Stomach (tissue), 4 donors: ENCODE results near the gene KIFC3.

ENCODE experiments used
- CTCF ChIP-seq, 7 experiments: fragments of 450-650 bp in 4 of 7; fragments of 200-600 bp in 3 of 7; sonication (generic) in 3 of 7; IDR thresholded peaks; one replicate each; pipeline ENCODE4 v1.5.1; 2016 to 2019; ENCODE audit warnings: antibody characterized with exemption in 7 of 7, control low read depth in 2 of 7, mild to moderate bottlenecking in 1 of 7
- EP300 ChIP-seq: sonication (generic); formaldehyde crosslinking; IDR thresholded peaks from one replicate; pipeline ENCODE4 v1.6.1; 2017; ENCODE audit warnings: antibody characterized with exemption
- POLR2A ChIP-seq, 4 donors: fragments of 450-650 bp; IDR thresholded peaks; one replicate each; pipeline ENCODE4 v1.6.1; 2016; ENCODE audit warnings: antibody characterized with exemption in 4 of 4, control low read depth in 2 of 4, mild to moderate bottlenecking in 1 of 4, moderate library complexity in 1 of 4
- POLR2AphosphoS5 ChIP-seq, 3 donors: sonication (generic); formaldehyde crosslinking; IDR thresholded peaks; one replicate each; pipeline ENCODE4 v1.6.1; 2016; ENCODE audit warnings: antibody characterized with exemption in 3 of 3

- TF ChIP-seq CTCF (IDR thresholded peaks at IDR 0.05) = no peak
- TF ChIP-seq POLR2A (IDR thresholded peaks at IDR 0.05) = no peak
- no peak for TF ChIP-seq POLR2AphosphoS5 (IDR thresholded peaks at IDR 0.05)
- TF ChIP-seq EP300 = no peak
These were observed 75.8 kb downstream of the KIFC3 start for GRCh38 chr16:57726433-57726947.
